Stimulated activated effector memory CD8-positive, alpha-beta T cell treated with anti-CD3 and anti-CD28 coated beads, Interleukin-12 subunit alpha, Interleukin-12 subunit beta, amount 100 ng/mL, for 72 hours (primary cell): Measurements from ENCODE around the gene C2CD5.

ENCODE experiments used
- ATAC-seq: fragments of 150-1000 bp; cut with Tn5 transposase; 2 replicates; pipeline ENCODE4 v1.10.0; 2021
- DNase-seq, 2 donors: peaks; one replicate each; pipeline ENCODE4 v3.0.0; 2021 to 2022; ENCODE audit warnings: low spot score in 2 of 2
- H3K27ac Mint-ChIP-seq: one replicate; pipeline ENCODE4 v1.8.0; 2022; ENCODE audit warnings: mild to moderate bottlenecking, mixed read lengths
- H3K36me3 Mint-ChIP-seq: one replicate; pipeline ENCODE4 v1.8.0; 2022; ENCODE audit warnings: mild to moderate bottlenecking, mixed read lengths
- H3K4me1 Mint-ChIP-seq: one replicate; pipeline ENCODE4 v1.8.0; 2022; ENCODE audit warnings: mixed read lengths
- H3K4me3 Mint-ChIP-seq: one replicate; pipeline ENCODE4 v1.8.0; 2022; ENCODE audit warnings: mild to moderate bottlenecking, mixed read lengths
- H3K9me3 Mint-ChIP-seq: one replicate; pipeline ENCODE4 v1.8.0; 2022; ENCODE audit warnings: mixed read lengths

The C2CD5 gene

GRCh38 chr12:22543246-22544037 is 900 bp downstream of the C2CD5 start:
- H3K4me3 Mint-ChIP-seq, result peak overlapping the region; percentile 87
- ATAC-seq, result peak; percentile 73
- peak overlapping the region; percentile 97 for H3K27ac Mint-ChIP-seq
- H3K4me1 Mint-ChIP-seq, result peaks cover 43% of the 10 kb centered on the region
- peak in 1 of 2 donors; percentile 35 for DNase-seq
- peaks cover 7% of the 10 kb centered on the region for H3K36me3 Mint-ChIP-seq
- no peaks in the 10 kb centered on the region for H3K9me3 Mint-ChIP-seq

- Mint-ChIP-seq H3K4me1 (peaks cover 44% of the 10 kb centered on the region), H3K27ac (no peak overlapping the region), H3K36me3 (peaks cover 7% of the 10 kb centered on the region), H3K9me3 (no peaks in the 10 kb centered on the region), H3K4me3 (no peak overlapping the region)
- ATAC-seq, result no peak
- DNase-seq, result no peak
These were observed 2.7 kb downstream of the C2CD5 start for GRCh38 chr12:22541496-22542155.

GRCh38 chr12:22539055-22539454 is 5.3 kb downstream of the C2CD5 start:
- no peak overlapping the region for H3K27ac Mint-ChIP-seq
- no peak for ATAC-seq
- H3K9me3 Mint-ChIP-seq, result no peaks in the 10 kb centered on the region
- peaks cover 44% of the 10 kb centered on the region for H3K4me1 Mint-ChIP-seq
- peaks cover 7% of the 10 kb centered on the region for H3K36me3 Mint-ChIP-seq
- no peak overlapping the region for H3K4me3 Mint-ChIP-seq
- no peak for DNase-seq

- Mint-ChIP-seq H3K4me3 (no peak overlapping the region), H3K36me3 (peaks cover 14% of the 10 kb centered on the region), H3K4me1 (peaks cover 44% of the 10 kb centered on the region), H3K27ac (no peak overlapping the region), H3K9me3 (no peaks in the 10 kb centered on the region)
- DNase-seq, result no peak
- ATAC-seq, result no peak
These were observed 6.0 kb downstream of the C2CD5 start for GRCh38 chr12:22538311-22538710.

GRCh38 chr12:22536971-22537544 is 7.3 kb downstream of the C2CD5 start:
- no peak for ATAC-seq

GRCh38 chr12:22536346-22536945 is 7.9 kb downstream of the C2CD5 start:
- ATAC-seq, result no peak
- H3K36me3 Mint-ChIP-seq, result peaks cover 33% of the 10 kb centered on the region
- no peaks in the 10 kb centered on the region for H3K9me3 Mint-ChIP-seq
- peaks cover 34% of the 10 kb centered on the region for H3K4me1 Mint-ChIP-seq
- DNase-seq, result no peak
- no peak overlapping the region for H3K4me3 Mint-ChIP-seq
- H3K27ac Mint-ChIP-seq, result no peak overlapping the region

More at GRCh38 chr12:22536971-22537544, 7.3 kb downstream of the C2CD5 start:
- no peak overlapping the region for H3K27ac Mint-ChIP-seq
- H3K36me3 Mint-ChIP-seq, result peaks cover 27% of the 10 kb centered on the region
- H3K4me3 Mint-ChIP-seq, result no peak overlapping the region
- no peaks in the 10 kb centered on the region for H3K9me3 Mint-ChIP-seq
- DNase-seq, result no peak
- peaks cover 40% of the 10 kb centered on the region for H3K4me1 Mint-ChIP-seq

GRCh38 chr12:22535478-22535877 is 8.9 kb downstream of the C2CD5 start:
- H3K9me3 Mint-ChIP-seq, result no peaks in the 10 kb centered on the region
- DNase-seq (no peak), ATAC-seq (no peak)
- H3K27ac Mint-ChIP-seq, result no peak overlapping the region
- peaks cover 29% of the 10 kb centered on the region for H3K4me1 Mint-ChIP-seq
- H3K36me3 Mint-ChIP-seq, result peaks cover 40% of the 10 kb centered on the region
- H3K4me3 Mint-ChIP-seq, result no peak overlapping the region

GRCh38 chr12:22535038-22535437 is 9.3 kb downstream of the C2CD5 start:
- Mint-ChIP-seq H3K9me3 (no peaks in the 10 kb centered on the region), H3K27ac (no peak overlapping the region), H3K4me3 (no peak overlapping the region), H3K36me3 (peaks cover 40% of the 10 kb centered on the region), H3K4me1 (peaks cover 29% of the 10 kb centered on the region)
- ATAC-seq, result no peak
- DNase-seq, result no peak

GRCh38 chr12:22533155-22533554 is 11.2 kb downstream of the C2CD5 start:
- Mint-ChIP-seq H3K4me3 (no peak overlapping the region), H3K9me3 (no peaks in the 10 kb centered on the region), H3K27ac (peak overlapping the region; percentile 29), H3K36me3 (peaks cover 40% of the 10 kb centered on the region), H3K4me1 (peaks cover 22% of the 10 kb centered on the region)
- DNase-seq, result no peak
- peak; percentile 90 for ATAC-seq

- Mint-ChIP-seq H3K4me3 (no peak overlapping the region), H3K9me3 (no peaks in the 10 kb centered on the region), H3K36me3 (peaks cover 47% of the 10 kb centered on the region), H3K4me1 (peaks cover 22% of the 10 kb centered on the region), H3K27ac (no peak overlapping the region)
- DNase-seq (no peak), ATAC-seq (no peak)
These were observed 12.0 kb downstream of the C2CD5 start for GRCh38 chr12:22532317-22532716.

- ATAC-seq (no peak), DNase-seq (no peak)
- H3K4me3 Mint-ChIP-seq, result no peak overlapping the region
- peaks cover 22% of the 10 kb centered on the region for H3K4me1 Mint-ChIP-seq
- H3K36me3 Mint-ChIP-seq, result peaks cover 55% of the 10 kb centered on the region
- no peaks in the 10 kb centered on the region for H3K9me3 Mint-ChIP-seq
- no peak overlapping the region for H3K27ac Mint-ChIP-seq
These were observed 13.1 kb downstream of the C2CD5 start for GRCh38 chr12:22531205-22531604.

GRCh38 chr12:22529281-22530060 is 14.9 kb downstream of the C2CD5 start:
- Mint-ChIP-seq H3K36me3 (peaks cover 67% of the 10 kb centered on the region), H3K27ac (no peak overlapping the region), H3K4me3 (no peak overlapping the region), H3K9me3 (no peaks in the 10 kb centered on the region), H3K4me1 (peaks cover 17% of the 10 kb centered on the region)
- ATAC-seq (peak; percentile 85), DNase-seq (no peak)

GRCh38 chr12:22527999-22528398 is 16.3 kb downstream of the C2CD5 start:
- H3K4me3 Mint-ChIP-seq, result no peak overlapping the region
- peaks cover 67% of the 10 kb centered on the region for H3K36me3 Mint-ChIP-seq
- H3K9me3 Mint-ChIP-seq, result no peaks in the 10 kb centered on the region
- no peak for DNase-seq
- peaks cover 11% of the 10 kb centered on the region for H3K4me1 Mint-ChIP-seq
- no peak for ATAC-seq
- no peak overlapping the region for H3K27ac Mint-ChIP-seq

GRCh38 chr12:22526836-22527235 is 17.5 kb downstream of the C2CD5 start:
- Mint-ChIP-seq H3K4me1 (peaks cover 5% of the 10 kb centered on the region), H3K4me3 (no peak overlapping the region), H3K36me3 (peaks cover 67% of the 10 kb centered on the region), H3K9me3 (no peaks in the 10 kb centered on the region), H3K27ac (no peak overlapping the region)
- DNase-seq (no peak), ATAC-seq (no peak)

- DNase-seq (no peak), ATAC-seq (no peak)
- no peaks in the 10 kb centered on the region for H3K9me3 Mint-ChIP-seq
- H3K36me3 Mint-ChIP-seq, result peaks cover 66% of the 10 kb centered on the region
- no peak overlapping the region for H3K4me3 Mint-ChIP-seq
- peaks cover 5% of the 10 kb centered on the region for H3K4me1 Mint-ChIP-seq
- H3K27ac Mint-ChIP-seq, result no peak overlapping the region
These were observed 18.9 kb downstream of the C2CD5 start for GRCh38 chr12:22525426-22525825.
